Lower leg skin (tissue), 4 donors: ENCODE measurements around the gene HCST. TPM values are rescaled to one million over a fixed set of nuclear protein-coding genes. Genes with fewer than 3 reads are reported as not detected.

Experiments used
- DNase-seq, 2 donors: peaks; one replicate each; pipeline ENCODE4 v3.0.0-alpha.2; 2019; ENCODE audit warnings: low spot score in 2 of 2
- H3K4me3 ChIP-seq: fragments of 200-600 bp; sonication (generic); 2 replicates; pipeline ENCODE4 v1.5.1; 2017; ENCODE audit warnings: mild to moderate bottlenecking, low read depth; ENCODE audit not compliant: poor library complexity, severe bottlenecking
- CTCF ChIP-seq, 3 donors: fragments of 450-650 bp; IDR thresholded peaks; one replicate each; pipeline ENCODE4 v1.5.1; 2016; ENCODE audit warnings: antibody characterized with exemption in 3 of 3, mild to moderate bottlenecking in 3 of 3, moderate library complexity in 2 of 3
- POLR2A ChIP-seq, 2 donors: fragments of 450-650 bp; IDR thresholded peaks; one replicate each; pipeline ENCODE4 v1.6.1; 2016 to 2017; ENCODE audit warnings: antibody characterized with exemption in 2 of 2, mild to moderate bottlenecking in 1 of 2, moderate library complexity in 1 of 2
- WGBS, 2 donors: methylation state at CpG; one replicate each; pipeline ENCODE4 v1.1.5; 2018; 5-methylcytosine and 5-hydroxymethylcytosine counted together
- intact Hi-C: fragments of 100-400 bp; cut with DNase I; formaldehyde crosslinking; loops from one replicate; pipeline ENCODE4 v1.15.0; 2023; ENCODE audit warnings: low total_unique reads
- total RNA-seq, 4 donors: library from RNA; depleted of rRNA; stranded (reverse); fragments of >200 nt; gene quantifications; one replicate each; pipeline ENCODE4 v1.1.0, GENCODE V29; 2016

Gene HCST
- total RNA-seq, 4 donors from 2014 or later = 0.79 to 8.4 (median 4.4) TPM; not detected in 1

GRCh38 chr19:35919306-35919705, 17.0 kb downstream of the HCST start:
- intact Hi-C loops = no loop called here
- DNase-seq = no peak
- 89 to 93% methylated on average over 11 of the region's 11 CpGs for WGBS, 2 donors
- TF ChIP-seq CTCF (IDR thresholded peaks at IDR 0.05) = no peak
- no peak for TF ChIP-seq POLR2A (IDR thresholded peaks at IDR 0.05)
- H3K4me3 ChIP-seq = no peak overlapping the region

DNA sequence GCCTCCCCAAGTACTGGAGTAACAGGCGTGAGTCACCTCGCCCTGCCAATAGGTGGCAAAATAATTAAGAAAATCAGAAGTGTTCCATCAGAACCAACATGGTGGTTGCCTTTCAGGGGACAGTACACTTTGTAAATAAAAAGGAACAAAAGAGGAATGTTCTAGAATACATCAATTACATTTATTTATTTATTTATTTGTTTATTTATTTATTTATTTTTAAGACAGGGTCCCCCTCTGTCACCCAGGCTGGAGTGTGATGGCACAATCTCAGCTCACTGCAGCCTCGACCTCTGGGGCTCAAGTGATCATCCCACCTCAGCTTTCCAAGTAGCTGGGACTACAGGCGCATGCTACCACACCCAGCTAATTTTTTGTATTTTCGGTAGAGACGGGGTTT, 18.7 kb downstream of the HCST start:
- no peak for DNase-seq
- TF ChIP-seq POLR2A (IDR thresholded peaks at IDR 0.05) (no peak), CTCF (IDR thresholded peaks at IDR 0.05) (no peak)
- 77 to 78% methylated on average over 6 of the region's 6 CpGs for WGBS, 2 donors
- no peak overlapping the region for H3K4me3 ChIP-seq
- intact Hi-C loops = no loop called here

GRCh38 chr19:35925501-35925900, 23.2 kb downstream of the HCST start:
- H3K4me3 ChIP-seq = no peak overlapping the region
- TF ChIP-seq POLR2A (IDR thresholded peaks at IDR 0.05) (no peak), CTCF (IDR thresholded peaks at IDR 0.05) (no peak)
- WGBS, 2 donors = 84 to 91% methylated on average over 3 of the region's 3 CpGs
- intact Hi-C loops = no loop called here
- no peak for DNase-seq

- DNase-seq = no peak
- 85 to 86% methylated on average over 5 of the region's 5 CpGs for WGBS, 2 donors
- intact Hi-C loops = no loop called here
- no peak for TF ChIP-seq POLR2A (IDR thresholded peaks at IDR 0.05)
- TF ChIP-seq CTCF (IDR thresholded peaks at IDR 0.05) = no peak
- H3K4me3 ChIP-seq = no peak overlapping the region
These were observed 26.2 kb downstream of the HCST start for GRCh38 chr19:35928507-35928906.

DNA sequence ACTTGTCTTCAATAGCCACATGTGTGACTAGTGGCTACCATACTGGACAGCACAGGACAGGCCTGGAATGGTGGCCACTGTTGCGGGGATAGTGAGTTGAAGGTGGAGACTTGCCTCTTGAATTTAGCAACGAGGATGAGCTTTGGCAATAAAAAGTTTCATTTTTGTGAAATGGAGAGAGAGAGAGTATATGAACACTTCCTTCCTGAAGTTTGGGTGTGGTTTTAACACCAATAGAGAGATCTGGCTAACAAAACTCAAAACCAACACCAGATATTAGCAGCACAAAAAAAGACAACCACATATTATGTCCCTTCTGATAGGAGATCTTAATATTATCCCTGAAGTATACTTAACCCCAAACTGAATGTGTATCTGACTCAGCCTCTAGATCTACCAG, 27.5 kb downstream of the HCST start:
- WGBS, 2 donors = 65 to 67% methylated on average over 2 of the region's 2 CpGs
- no peak overlapping the region for H3K4me3 ChIP-seq
- intact Hi-C loops = loop anchor here (5.0 to 10.0 kb wide), 3 partner anchors 33 to 235 kb away; no protein-coding TSS in a partner anchor
- no peak for TF ChIP-seq POLR2A (IDR thresholded peaks at IDR 0.05)
- no peak for TF ChIP-seq CTCF (IDR thresholded peaks at IDR 0.05)
- DNase-seq = no peak

DNA sequence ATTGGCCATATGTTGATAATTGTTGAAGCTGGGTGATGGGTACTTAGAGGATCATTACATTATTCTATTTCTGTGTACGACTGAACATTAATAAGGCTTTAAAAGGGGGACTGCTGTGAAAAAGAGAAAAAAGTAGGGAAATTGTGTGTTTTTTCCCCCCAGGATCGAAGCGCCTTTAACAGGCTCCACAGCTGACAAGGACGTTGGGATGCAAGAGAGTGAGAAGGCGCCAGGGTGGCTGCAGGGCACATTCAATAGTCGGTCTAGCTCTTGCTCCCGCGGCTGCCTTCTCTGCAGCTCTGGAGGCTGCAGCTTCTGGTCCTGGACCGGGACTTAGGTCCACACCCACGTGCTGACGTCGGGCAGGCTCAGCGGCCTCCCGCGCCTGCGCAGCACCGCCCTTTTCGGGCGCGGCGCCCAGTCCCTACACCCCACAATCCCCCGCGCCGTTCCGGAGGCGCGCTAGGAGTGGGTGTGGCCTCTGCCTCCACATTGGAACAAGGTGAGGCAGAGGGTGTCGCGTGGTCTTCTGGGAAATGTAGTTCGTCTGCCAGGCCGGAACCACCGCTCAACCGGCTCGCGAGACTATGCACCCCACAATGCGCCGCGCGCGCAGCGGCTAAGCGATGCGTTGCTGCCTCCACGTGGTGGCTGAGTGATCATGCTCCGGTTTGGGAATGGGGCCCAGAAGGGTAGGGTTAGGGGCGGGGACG, 29.0 kb downstream of the HCST start:
- DNase-seq = peak; percentile 99 to 100
- no peak overlapping the region for H3K4me3 ChIP-seq
- TF ChIP-seq POLR2A (IDR thresholded peaks at IDR 0.05) (peak in 1 of 2 donors; percentile 26), CTCF (IDR thresholded peaks at IDR 0.05) (peak in 1 of 3 donors; percentile 97)
- intact Hi-C loops = loop anchor here (5.0 to 10.0 kb wide), 3 partner anchors 34 to 237 kb away; no protein-coding TSS in a partner anchor
- whole genome bisulfite sequencing, 2 donors = 1 to 2% methylated on average over 22 to 27 of the region's 47 CpGs
